SH-SY5Y (cell line): Measurements from ENCODE around the gene SYNGAP1.

Experiments used
- GATA2 ChIP-seq: IDR thresholded peaks from 2 replicates; pipeline ENCODE4 v1.6.1; 2011; ENCODE audit warnings: mild to moderate bottlenecking, low read depth, low read length
- GATA3 ChIP-seq: IDR thresholded peaks from 2 replicates; pipeline ENCODE4 v1.6.1; 2011; ENCODE audit warnings: low read depth, mild to moderate bottlenecking, low read length, moderate library complexity

SYNGAP1 gene

GRCh38 chr6:33414592-33415271, 5.1 kb upstream of the SYNGAP1 start:
- no peak for TF ChIP-seq GATA2
- no peak for TF ChIP-seq GATA3

- no peak for TF ChIP-seq GATA2
- no peak for TF ChIP-seq GATA3
Observed at GRCh38 chr6:33415831-33416230, 4.0 kb upstream of the SYNGAP1 start.

- TF ChIP-seq GATA3 (no peak), GATA2 (no peak)
Observed at GRCh38 chr6:33416386-33417127, 3.3 kb upstream of the SYNGAP1 start.

GRCh38 chr6:33417128-33417902, 2.5 kb upstream of the SYNGAP1 start:
- TF ChIP-seq GATA3 = no peak
- TF ChIP-seq GATA2 = no peak

- TF ChIP-seq GATA2 (no peak), GATA3 (no peak)
Observed at GRCh38 chr6:33417903-33418689, 1.8 kb upstream of the SYNGAP1 start, which contains the start of gene CUTA. CUTA (minus strand) TSS chr6:33418107; CDS start chr6:33418000, 107 bp downstream.

GRCh38 chr6:33418690-33419291, 1.1 kb upstream of the SYNGAP1 start:
- TF ChIP-seq GATA3 (no peak), GATA2 (no peak)

- TF ChIP-seq GATA3 (no peak), GATA2 (no peak)
Observed at GRCh38 chr6:33420491-33421343, 852 bp downstream of the SYNGAP1 start.

- TF ChIP-seq GATA3 (no peak), GATA2 (no peak)
Observed at GRCh38 chr6:33421344-33421643, 1.4 kb downstream of the SYNGAP1 start.

GRCh38 chr6:33423777-33424176, 3.9 kb downstream of the SYNGAP1 start:
- no peak for TF ChIP-seq GATA3
- TF ChIP-seq GATA2 = no peak

GRCh38 chr6:33424855-33425667, 5.2 kb downstream of the SYNGAP1 start:
- TF ChIP-seq GATA2 (no peak), GATA3 (no peak)

GRCh38 chr6:33425668-33426577, 6.1 kb downstream of the SYNGAP1 start:
- no peak for TF ChIP-seq GATA3
- no peak for TF ChIP-seq GATA2
